GM12873 (cell line): ENCODE measurements around the gene WDR93.
A peak's percentile ranks its signal among the peaks of the same experiment; 100 is the strongest.

ENCODE experiments used
- TF ChIP-seq, protein P1 (sequence below): IDR thresholded peaks from 2 replicates; pipeline ENCODE4 v1.5.1; 2012; ENCODE audit warnings: low read depth, mild to moderate bottlenecking, moderate library complexity, low read length, control low read depth; ENCODE audit not compliant: insufficient read depth; ENCODE audit errors: missing control alignments

Gene WDR93

DNA sequence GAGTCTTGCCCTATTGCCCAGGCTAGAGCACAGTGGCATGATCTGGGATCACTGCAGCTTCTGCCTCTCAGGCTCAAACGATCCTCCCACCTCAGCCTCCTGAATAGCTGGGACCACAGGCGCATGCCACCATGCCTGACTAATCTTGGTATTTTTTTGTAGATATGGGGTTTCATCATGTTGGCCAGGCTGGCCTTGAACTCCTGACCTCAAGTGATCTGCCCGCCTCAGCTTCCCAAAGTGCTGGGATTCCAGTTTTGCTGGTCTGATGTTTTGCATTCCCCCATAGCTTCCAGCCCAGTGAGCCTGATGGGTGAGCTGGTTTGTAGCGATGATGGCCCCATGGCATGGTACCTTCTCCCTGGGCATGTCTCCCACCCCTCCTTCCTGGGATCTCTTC lies 65.1 kb downstream of the WDR93 start:
- TF ChIP-seq, protein P1, sequence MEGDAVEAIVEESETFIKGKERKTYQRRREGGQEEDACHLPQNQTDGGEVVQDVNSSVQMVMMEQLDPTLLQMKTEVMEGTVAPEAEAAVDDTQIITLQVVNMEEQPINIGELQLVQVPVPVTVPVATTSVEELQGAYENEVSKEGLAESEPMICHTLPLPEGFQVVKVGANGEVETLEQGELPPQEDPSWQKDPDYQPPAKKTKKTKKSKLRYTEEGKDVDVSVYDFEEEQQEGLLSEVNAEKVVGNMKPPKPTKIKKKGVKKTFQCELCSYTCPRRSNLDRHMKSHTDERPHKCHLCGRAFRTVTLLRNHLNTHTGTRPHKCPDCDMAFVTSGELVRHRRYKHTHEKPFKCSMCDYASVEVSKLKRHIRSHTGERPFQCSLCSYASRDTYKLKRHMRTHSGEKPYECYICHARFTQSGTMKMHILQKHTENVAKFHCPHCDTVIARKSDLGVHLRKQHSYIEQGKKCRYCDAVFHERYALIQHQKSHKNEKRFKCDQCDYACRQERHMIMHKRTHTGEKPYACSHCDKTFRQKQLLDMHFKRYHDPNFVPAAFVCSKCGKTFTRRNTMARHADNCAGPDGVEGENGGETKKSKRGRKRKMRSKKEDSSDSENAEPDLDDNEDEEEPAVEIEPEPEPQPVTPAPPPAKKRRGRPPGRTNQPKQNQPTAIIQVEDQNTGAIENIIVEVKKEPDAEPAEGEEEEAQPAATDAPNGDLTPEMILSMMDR: no peak

DNA sequence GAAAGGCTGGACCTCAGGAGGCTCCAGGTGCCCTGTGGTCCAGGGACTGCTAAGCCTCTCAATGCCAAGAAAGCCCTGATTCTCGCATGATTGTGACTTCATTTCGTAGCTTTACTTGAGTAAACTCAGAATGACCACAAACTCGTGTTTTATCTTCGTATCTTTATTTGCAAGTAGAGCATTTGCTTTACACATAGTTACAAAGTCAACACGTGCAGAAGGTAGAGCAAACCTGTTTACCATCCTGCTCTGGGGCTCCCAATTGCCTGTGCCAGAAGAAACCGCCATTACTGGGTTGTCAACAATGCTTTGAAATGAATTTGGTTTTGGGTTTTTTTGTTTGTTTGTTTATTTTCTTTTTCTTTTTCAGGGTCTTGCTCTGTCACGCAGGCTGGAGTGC lies 66.3 kb downstream of the WDR93 start:
- TF ChIP-seq, protein P1: no peak

DNA sequence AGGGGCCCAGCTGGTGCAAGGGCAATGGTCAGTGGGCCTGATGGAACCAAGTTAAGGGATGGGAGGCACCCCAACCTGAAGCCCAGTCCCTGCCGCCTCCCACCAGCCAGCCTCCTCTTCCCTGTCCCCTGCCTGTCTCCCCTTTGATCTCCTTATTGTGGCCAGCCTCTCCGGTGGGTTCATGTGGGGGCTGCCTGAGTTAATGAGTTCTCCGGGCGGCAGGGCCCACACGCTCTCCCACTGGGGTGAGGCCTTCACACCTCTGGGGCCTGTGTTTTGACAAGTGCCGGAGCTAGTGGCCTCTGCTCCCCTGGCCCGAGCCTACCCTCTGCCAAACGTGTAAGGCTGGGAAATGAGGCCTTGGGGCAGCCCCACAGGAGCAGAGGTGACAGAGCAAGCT lies 67.7 kb downstream of the WDR93 start:
- TF ChIP-seq, protein P1: no peak

DNA sequence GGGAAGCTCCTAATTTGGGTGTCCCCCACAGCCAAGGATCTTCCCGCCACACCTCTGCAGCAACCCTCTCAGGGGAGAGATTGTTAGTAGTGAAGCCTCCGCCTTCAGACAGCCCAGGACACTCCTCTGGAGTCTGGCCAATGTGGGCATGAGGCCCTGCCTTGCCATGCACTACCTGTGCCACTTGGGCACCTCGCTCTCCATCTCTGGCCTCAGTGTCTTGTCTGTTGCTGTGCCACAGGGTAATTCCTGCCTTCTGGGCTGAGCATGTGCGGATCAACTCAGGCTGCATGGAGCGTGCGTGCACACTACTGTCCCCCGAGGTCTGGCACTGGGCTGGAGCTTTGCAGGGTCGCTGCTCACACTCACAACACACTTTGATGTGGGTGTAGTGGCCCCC lies 68.4 kb downstream of the WDR93 start:
- TF ChIP-seq, protein P1: no peak

DNA sequence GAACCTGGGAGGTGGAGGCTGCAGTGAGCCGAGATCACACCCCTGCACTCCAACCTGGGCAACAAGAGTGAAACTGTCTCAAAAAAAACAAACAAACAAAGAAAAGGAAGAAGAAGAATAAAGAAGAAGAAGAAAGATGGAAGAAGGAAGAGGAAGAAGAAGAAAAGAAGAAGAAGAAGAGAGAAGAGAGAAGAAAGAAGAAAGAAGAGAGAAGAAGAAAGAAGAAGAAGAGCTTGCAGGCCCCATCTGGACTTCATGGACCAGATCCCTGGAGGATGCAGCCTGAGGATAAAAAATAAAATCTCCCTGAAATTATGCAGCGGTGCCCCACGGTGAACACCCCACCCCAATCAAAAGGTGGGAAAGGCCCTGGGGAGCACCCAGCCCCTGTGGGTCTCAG lies 69.2 kb downstream of the WDR93 start:
- TF ChIP-seq, protein P1: no peak

DNA sequence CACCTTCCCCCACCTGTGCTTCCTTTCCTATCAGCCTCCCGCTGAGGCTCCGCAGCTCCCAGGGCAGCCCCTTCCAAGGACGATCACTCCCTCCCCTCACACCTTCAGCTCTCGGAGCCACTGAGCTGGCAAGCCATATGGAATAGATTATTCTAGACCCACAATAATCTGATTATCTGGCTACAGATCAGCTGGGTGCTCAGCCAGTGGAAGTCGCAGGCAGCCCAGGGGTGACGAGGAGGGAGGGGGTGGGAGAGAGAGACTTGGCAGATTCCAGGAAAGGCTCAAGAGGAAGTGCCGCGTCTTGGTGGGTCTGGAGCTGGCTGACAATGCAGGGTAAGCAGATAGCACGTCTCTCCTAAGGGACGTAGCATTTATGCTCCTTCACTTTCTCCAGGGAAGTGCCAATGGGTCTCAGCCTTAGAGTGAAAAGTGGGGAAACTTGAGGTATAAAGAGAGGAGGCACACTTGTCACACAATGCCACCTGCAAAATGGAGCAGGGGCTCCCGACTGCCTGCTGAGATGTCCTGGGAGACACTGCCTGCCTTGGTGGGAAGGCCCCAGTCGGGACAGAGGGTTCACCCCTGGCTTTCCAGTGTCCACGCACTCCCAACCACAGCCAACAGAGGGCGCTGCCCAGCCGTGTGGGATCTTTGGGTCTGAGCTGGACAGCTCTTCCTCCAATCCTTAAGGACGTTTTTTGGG lies 69.8 kb downstream of the WDR93 start:
- TF ChIP-seq, protein P1: peak; percentile 99

DNA sequence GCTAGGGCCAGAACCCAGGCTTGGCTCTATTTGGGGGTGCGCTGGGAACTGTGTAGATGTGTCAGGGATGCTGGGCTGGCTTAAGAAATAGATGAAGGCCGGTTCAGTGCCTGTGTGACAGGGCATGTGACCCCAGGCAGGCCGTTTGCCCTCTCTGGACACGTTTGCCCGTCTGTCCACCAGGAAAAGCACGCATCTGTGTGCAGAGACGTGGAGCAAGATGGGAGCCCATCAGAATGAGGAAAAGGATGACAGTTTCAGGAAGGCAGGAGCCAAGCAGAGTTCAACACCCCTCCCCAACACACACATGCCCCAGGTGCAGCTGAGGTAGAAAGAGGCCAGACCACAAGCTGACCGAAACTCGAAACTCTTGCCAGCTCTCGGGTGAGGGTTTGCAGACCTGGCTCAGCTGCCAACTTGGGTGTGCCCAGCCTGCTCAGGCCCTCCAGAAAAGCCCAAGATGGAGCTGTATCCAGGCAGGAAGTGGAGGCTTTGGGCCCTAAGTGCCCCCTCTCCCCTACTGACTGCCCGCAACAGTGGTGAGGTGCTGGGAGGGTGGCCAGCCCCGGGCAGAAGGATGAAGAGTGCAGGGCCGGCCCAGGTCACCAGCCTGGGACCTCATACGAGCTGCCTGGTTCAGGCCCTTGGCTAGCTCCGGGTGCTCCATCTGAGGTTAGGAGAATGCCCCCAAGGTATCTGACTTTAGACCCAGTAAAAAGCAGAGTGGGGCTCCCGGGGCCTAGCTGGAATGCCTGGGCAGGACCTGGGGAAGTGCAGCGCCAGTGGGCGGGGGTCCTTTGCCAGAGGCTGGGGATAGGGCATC lies 70.6 kb downstream of the WDR93 start:
- TF ChIP-seq, protein P1: no peak
